Effector CD8-positive, alpha-beta T cell (primary cell): ENCODE measurements around the gene TBPL1.
"Not testable (repeated sequence)": the region's sequence is repeated elsewhere in the genome, so short reads cannot be mapped to it uniquely, and the experiment has no call there.

Experiments
- DNase-seq: peaks from one replicate; lab custom pipeline; 2025; lab: John Stamatoyannopoulos, UW

The TBPL1 gene

GRCh38 chr6:133953634-133954415 is 801 bp downstream of the TBPL1 start:
- DNase-seq: no peak

GRCh38 chr6:133954657-133955576 is 1.9 kb downstream of the TBPL1 start:
- DNase-seq: no peak

- DNase-seq: no peak
Measured at GRCh38 chr6:133955582-133956415, 2.8 kb downstream of the TBPL1 start.

- no peak for DNase-seq
Measured at GRCh38 chr6:133956416-133957049, 3.5 kb downstream of the TBPL1 start.

GRCh38 chr6:133957227-133957626 is 4.2 kb downstream of the TBPL1 start:
- DNase-seq: no peak

GRCh38 chr6:133957780-133958242 is 4.8 kb downstream of the TBPL1 start:
- no peak for DNase-seq

GRCh38 chr6:133958791-133959190 is 5.8 kb downstream of the TBPL1 start:
- DNase-seq: no peak

GRCh38 chr6:133959667-133960368 is 6.8 kb downstream of the TBPL1 start:
- DNase-seq: no peak

GRCh38 chr6:133961831-133962230 is 8.8 kb downstream of the TBPL1 start:
- DNase-seq: no peak

GRCh38 chr6:133964052-133964451 is 11.0 kb downstream of the TBPL1 start:
- no peak for DNase-seq

GRCh38 chr6:133964702-133965101 is 11.7 kb downstream of the TBPL1 start:
- no peak for DNase-seq

- DNase-seq: no peak
Measured at GRCh38 chr6:133965817-133966360, 12.9 kb downstream of the TBPL1 start.

GRCh38 chr6:133966654-133967329 is 13.8 kb downstream of the TBPL1 start:
- DNase-seq: no peak

- DNase-seq: no peak
Measured at GRCh38 chr6:133967347-133967746, 14.3 kb downstream of the TBPL1 start.

- not testable (repeated sequence) for DNase-seq
Measured at GRCh38 chr6:133967835-133968234, 14.8 kb downstream of the TBPL1 start.

GRCh38 chr6:133969285-133969920 is 16.4 kb downstream of the TBPL1 start:
- DNase-seq: no peak

- no peak for DNase-seq
Measured at GRCh38 chr6:133969921-133970295, 16.9 kb downstream of the TBPL1 start.

- no peak for DNase-seq
Measured at GRCh38 chr6:133971861-133972260, 18.8 kb downstream of the TBPL1 start.

GRCh38 chr6:133972388-133972787 is 19.4 kb downstream of the TBPL1 start:
- DNase-seq: no peak
